H1 (cell line): ENCODE results near the gene USP24. TPM values are rescaled to one million over a fixed set of nuclear protein-coding genes. Genes with fewer than 3 reads are reported as not detected.

Experiments
- HDAC6 ChIP-seq: IDR thresholded peaks from one replicate; pipeline ENCODE4 v1.7.1; 2012; ENCODE audit warnings: low read depth, mild to moderate bottlenecking, inconsistent platforms, low read length, moderate library complexity
- NANOG ChIP-seq: IDR thresholded peaks from 2 replicates; pipeline ENCODE4 v1.6.1; 2011; ENCODE audit warnings: low read length, low read depth, mild to moderate bottlenecking, inconsistent platforms; ENCODE audit not compliant: insufficient read depth, poor library complexity, severe bottlenecking
- polyA plus RNA-seq, 7 experiments: library from polyadenylated mRNA; depleted of rRNA in 3 of 7; stranded (reverse) in 5 of 7; unstranded in 2 of 7; fragments of >200 nt in 5 of 7; fragments of 200-250 nt in 2 of 7; gene quantifications; 1 replicate in 5 of 7; 2 replicates in 1 of 7; 4 replicates in 1 of 7; pipeline versions ENCODE4 v1.2.1 to v1.2.3, GENCODE V29; 2011 to 2013; ENCODE audit warnings: missing spikeins in 2 of 7, mixed read lengths in 2 of 7
- total RNA-seq: library from RNA; stranded (reverse); fragmentation: NEBNext Ultra II Directional; extraction: Animal tissue kit (Norgen Biotek cat#: 25700); gene quantifications from 2 replicates; pipeline ENCODE4 v1.2.1, GENCODE V29; 2021
- TF ChIP-seq, protein P1 (sequence below): fragments of 300-600 bp; sonication (generic); IDR thresholded peaks from 2 replicates; pipeline ENCODE4 v1.7.1; 2012; ENCODE audit warnings: low read length, moderate library complexity, mild to moderate bottlenecking, inconsistent platforms; ENCODE audit not compliant: insufficient replicate concordance

Gene USP24
- total and polyA plus RNA-seq, 2 of the 8 experiments (the other 6 are each of a cell fraction or from before 2014, with no cell fraction given): 11.1 to 34.6 TPM

DNA sequence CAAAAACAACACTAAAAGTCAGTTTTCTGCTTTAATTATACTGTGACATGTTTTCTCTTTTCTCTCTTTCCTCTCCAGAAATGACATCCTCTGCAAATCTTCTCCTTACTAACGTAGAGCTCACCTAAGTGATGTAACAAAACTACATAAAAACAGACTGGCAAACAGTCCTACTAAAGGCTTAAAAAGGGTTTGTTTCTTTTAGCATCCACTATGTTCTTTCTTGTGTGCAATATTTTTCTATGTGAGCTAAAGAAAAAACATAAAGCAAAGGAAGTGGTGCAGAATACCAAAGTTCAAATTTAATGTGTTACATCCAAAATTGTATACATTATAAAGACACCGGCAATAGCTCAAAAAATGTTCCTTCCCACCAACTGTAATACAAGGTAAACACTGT is 14.5 kb downstream of the USP24 start (continued):
- no peak for TF ChIP-seq NANOG
- TF ChIP-seq HDAC6: no peak
- TF ChIP-seq, protein P1, sequence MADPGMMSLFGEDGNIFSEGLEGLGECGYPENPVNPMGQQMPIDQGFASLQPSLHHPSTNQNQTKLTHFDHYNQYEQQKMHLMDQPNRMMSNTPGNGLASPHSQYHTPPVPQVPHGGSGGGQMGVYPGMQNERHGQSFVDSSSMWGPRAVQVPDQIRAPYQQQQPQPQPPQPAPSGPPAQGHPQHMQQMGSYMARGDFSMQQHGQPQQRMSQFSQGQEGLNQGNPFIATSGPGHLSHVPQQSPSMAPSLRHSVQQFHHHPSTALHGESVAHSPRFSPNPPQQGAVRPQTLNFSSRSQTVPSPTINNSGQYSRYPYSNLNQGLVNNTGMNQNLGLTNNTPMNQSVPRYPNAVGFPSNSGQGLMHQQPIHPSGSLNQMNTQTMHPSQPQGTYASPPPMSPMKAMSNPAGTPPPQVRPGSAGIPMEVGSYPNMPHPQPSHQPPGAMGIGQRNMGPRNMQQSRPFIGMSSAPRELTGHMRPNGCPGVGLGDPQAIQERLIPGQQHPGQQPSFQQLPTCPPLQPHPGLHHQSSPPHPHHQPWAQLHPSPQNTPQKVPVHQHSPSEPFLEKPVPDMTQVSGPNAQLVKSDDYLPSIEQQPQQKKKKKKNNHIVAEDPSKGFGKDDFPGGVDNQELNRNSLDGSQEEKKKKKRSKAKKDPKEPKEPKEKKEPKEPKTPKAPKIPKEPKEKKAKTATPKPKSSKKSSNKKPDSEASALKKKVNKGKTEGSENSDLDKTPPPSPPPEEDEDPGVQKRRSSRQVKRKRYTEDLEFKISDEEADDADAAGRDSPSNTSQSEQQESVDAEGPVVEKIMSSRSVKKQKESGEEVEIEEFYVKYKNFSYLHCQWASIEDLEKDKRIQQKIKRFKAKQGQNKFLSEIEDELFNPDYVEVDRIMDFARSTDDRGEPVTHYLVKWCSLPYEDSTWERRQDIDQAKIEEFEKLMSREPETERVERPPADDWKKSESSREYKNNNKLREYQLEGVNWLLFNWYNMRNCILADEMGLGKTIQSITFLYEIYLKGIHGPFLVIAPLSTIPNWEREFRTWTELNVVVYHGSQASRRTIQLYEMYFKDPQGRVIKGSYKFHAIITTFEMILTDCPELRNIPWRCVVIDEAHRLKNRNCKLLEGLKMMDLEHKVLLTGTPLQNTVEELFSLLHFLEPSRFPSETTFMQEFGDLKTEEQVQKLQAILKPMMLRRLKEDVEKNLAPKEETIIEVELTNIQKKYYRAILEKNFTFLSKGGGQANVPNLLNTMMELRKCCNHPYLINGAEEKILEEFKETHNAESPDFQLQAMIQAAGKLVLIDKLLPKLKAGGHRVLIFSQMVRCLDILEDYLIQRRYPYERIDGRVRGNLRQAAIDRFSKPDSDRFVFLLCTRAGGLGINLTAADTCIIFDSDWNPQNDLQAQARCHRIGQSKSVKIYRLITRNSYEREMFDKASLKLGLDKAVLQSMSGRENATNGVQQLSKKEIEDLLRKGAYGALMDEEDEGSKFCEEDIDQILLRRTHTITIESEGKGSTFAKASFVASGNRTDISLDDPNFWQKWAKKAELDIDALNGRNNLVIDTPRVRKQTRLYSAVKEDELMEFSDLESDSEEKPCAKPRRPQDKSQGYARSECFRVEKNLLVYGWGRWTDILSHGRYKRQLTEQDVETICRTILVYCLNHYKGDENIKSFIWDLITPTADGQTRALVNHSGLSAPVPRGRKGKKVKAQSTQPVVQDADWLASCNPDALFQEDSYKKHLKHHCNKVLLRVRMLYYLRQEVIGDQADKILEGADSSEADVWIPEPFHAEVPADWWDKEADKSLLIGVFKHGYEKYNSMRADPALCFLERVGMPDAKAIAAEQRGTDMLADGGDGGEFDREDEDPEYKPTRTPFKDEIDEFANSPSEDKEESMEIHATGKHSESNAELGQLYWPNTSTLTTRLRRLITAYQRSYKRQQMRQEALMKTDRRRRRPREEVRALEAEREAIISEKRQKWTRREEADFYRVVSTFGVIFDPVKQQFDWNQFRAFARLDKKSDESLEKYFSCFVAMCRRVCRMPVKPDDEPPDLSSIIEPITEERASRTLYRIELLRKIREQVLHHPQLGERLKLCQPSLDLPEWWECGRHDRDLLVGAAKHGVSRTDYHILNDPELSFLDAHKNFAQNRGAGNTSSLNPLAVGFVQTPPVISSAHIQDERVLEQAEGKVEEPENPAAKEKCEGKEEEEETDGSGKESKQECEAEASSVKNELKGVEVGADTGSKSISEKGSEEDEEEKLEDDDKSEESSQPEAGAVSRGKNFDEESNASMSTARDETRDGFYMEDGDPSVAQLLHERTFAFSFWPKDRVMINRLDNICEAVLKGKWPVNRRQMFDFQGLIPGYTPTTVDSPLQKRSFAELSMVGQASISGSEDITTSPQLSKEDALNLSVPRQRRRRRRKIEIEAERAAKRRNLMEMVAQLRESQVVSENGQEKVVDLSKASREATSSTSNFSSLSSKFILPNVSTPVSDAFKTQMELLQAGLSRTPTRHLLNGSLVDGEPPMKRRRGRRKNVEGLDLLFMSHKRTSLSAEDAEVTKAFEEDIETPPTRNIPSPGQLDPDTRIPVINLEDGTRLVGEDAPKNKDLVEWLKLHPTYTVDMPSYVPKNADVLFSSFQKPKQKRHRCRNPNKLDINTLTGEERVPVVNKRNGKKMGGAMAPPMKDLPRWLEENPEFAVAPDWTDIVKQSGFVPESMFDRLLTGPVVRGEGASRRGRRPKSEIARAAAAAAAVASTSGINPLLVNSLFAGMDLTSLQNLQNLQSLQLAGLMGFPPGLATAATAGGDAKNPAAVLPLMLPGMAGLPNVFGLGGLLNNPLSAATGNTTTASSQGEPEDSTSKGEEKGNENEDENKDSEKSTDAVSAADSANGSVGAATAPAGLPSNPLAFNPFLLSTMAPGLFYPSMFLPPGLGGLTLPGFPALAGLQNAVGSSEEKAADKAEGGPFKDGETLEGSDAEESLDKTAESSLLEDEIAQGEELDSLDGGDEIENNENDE: no peak
- TF ChIP-seq, all 59 proteins: peak for 0
